ENCODE results near the gene FMO5.
"Not testable (repeated sequence)": the region's sequence is repeated elsewhere in the genome, so short reads cannot be mapped to it uniquely, and the experiment has no call there.

FMO5 gene

GRCh38 chr1:147238925-147239820, 14.0 kb upstream of the FMO5 start:
- no peak for DNase-seq (ENCODE audit: low read depth in 2 of 2)

GRCh38 chr1:147238053-147238902, 13.1 kb upstream of the FMO5 start:
- no peak for DNase-seq (ENCODE audit: low read depth in 2 of 2)

- no peak for DNase-seq (ENCODE audit: low read depth in 2 of 2)
Measured at GRCh38 chr1:147236959-147237791, 12.0 kb upstream of the FMO5 start.

- no peak for DNase-seq (ENCODE audit: low read depth in 2 of 2)
Measured at GRCh38 chr1:147236448-147236847, 11.3 kb upstream of the FMO5 start.

- no peak for DNase-seq (ENCODE audit: low read depth in 2 of 2)
Measured at GRCh38 chr1:147235822-147236221, 10.7 kb upstream of the FMO5 start.

- DNase-seq (ENCODE audit: low read depth in 2 of 2), result not testable (repeated sequence)
Measured at GRCh38 chr1:147233903-147234302, 8.8 kb upstream of the FMO5 start.

GRCh38 chr1:147231032-147231431, 5.9 kb upstream of the FMO5 start:
- not testable (repeated sequence) for DNase-seq (ENCODE audit: low read depth in 2 of 2)

GRCh38 chr1:147223740-147224615, 1.2 kb downstream of the FMO5 start:
- DNase-seq (ENCODE audit: low read depth in 2 of 2), result no peak

- DNase-seq (ENCODE audit: low read depth in 2 of 2), result no peak
Measured at GRCh38 chr1:147218606-147219005, 6.5 kb downstream of the FMO5 start.

GRCh38 chr1:147217141-147217540, 8.0 kb downstream of the FMO5 start:
- DNase-seq (ENCODE audit: low read depth in 2 of 2), result no peak

GRCh38 chr1:147216124-147216523, 9.0 kb downstream of the FMO5 start:
- DNase-seq (ENCODE audit: low read depth in 2 of 2), result no peak

GRCh38 chr1:147215540-147215916, 9.6 kb downstream of the FMO5 start:
- no peak for DNase-seq (ENCODE audit: low read depth in 2 of 2)

GRCh38 chr1:147214842-147215539, 10.1 kb downstream of the FMO5 start:
- DNase-seq (ENCODE audit: low read depth in 2 of 2), result no peak

- no peak for DNase-seq (ENCODE audit: low read depth in 2 of 2)
Measured at GRCh38 chr1:147214325-147214724, 10.8 kb downstream of the FMO5 start.

GRCh38 chr1:147213271-147213670, 11.9 kb downstream of the FMO5 start:
- no peak for DNase-seq (ENCODE audit: low read depth in 2 of 2)

- DNase-seq (ENCODE audit: low read depth in 2 of 2), result no peak
Measured at GRCh38 chr1:147211577-147211976, 13.6 kb downstream of the FMO5 start.

- DNase-seq (ENCODE audit: low read depth in 2 of 2), result no peak
Measured at GRCh38 chr1:147210987-147211386, 14.2 kb downstream of the FMO5 start.

- no peak for DNase-seq (ENCODE audit: low read depth in 2 of 2)
Measured at GRCh38 chr1:147209825-147210821, 15.0 kb downstream of the FMO5 start.

- no peak for DNase-seq (ENCODE audit: low read depth in 2 of 2)
Measured at GRCh38 chr1:147208619-147209018, 16.5 kb downstream of the FMO5 start.

All from activated CD8-positive, alpha-beta memory T cell treated with anti-CD3 and anti-CD28 coated beads for 4 hours (primary cell).